Panc1 (cell line): ENCODE data around the gene KIAA1217.

Experiments used
- CTCF ChIP-seq: fragments of 450-650 bp; IDR thresholded peaks from 2 replicates; pipeline ENCODE4 v1.5.1; 2017; ENCODE audit warnings: mild to moderate bottlenecking
- POLR2AphosphoS5 ChIP-seq: IDR thresholded peaks from 2 replicates; pipeline ENCODE4 v1.6.1; 2012; ENCODE audit warnings: mild to moderate bottlenecking, low read depth, low read length, moderate library complexity
- REST ChIP-seq, 2 experiments: IDR thresholded peaks; 2 replicates each; pipeline ENCODE4 v1.6.1; 2011 to 2012; ENCODE audit warnings: low read depth in 2 of 2, control low read depth in 1 of 2, low read length in 1 of 2, mild to moderate bottlenecking in 1 of 2, moderate library complexity in 1 of 2; ENCODE audit not compliant: insufficient read depth in 1 of 2

- TF ChIP-seq CTCF (no peak), POLR2AphosphoS5 (no peak), REST (IDR thresholded peaks at IDR 0.05; ENCODE audit: insufficient read depth in 1 of 2, low read depth in 2 of 2, low read length in 1 of 2) (no peak)
Observed at GRCh38 chr10:24180891-24181290, 28.0 kb upstream of the KIAA1217 start.
